GM06990 (cell line): ENCODE data around the gene CTSO.
A peak's percentile ranks its signal among the peaks of the same experiment; 100 is the strongest.

Experiments used
- DNase-seq: peaks from one replicate; pipeline ENCODE4 v3.0.0-alpha.2; 2011; ENCODE audit not compliant: insufficient read length; ENCODE audit errors: extremely low read depth
- H3K27me3 ChIP-seq: replicated peaks from 2 replicates; pipeline ENCODE4 v1.6.0; 2011; ENCODE audit warnings: low read length; ENCODE audit not compliant: control insufficient read depth, insufficient read depth
- H3K36me3 ChIP-seq: 2 replicates; pipeline ENCODE4 v1.5.1; 2011; ENCODE audit warnings: low read length; ENCODE audit not compliant: control insufficient read depth, insufficient read depth
- H3K4me3 ChIP-seq: replicated peaks from 2 replicates; pipeline ENCODE4 v1.5.1; 2011; ENCODE audit warnings: low read depth, mild to moderate bottlenecking, control low read depth, low read length
- TF ChIP-seq, protein P1 (sequence below): IDR thresholded peaks from 2 replicates; pipeline ENCODE4 v1.5.1; 2011; ENCODE audit warnings: low read length, control low read depth, mild to moderate bottlenecking, inconsistent platforms; ENCODE audit not compliant: insufficient read depth, poor library complexity, severe bottlenecking

Gene CTSO

DNA sequence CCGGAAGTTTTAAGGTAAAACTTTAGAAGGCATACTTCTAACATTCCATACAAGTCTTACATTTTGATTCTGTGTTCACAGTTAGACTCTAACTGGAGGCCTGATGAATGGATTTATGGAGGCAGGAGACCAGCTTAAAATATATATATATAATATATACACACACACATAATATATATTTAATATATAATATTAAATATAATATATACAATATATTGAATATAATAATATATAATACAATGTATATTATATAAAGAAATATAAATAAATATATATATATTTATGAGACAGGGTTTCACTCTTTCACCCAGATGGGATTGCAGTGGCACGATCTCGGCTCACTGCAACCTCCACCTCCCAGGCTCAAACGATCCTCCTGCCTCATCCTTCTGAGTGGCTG lies 7.9 kb upstream of the CTSO start:
- DNase-seq = no peak
- H3K4me3 ChIP-seq = no peak overlapping the region
- H3K36me3 ChIP-seq = no peaks in the 10 kb centered on the region
- H3K27me3 ChIP-seq = no peaks in the 10 kb centered on the region; the same call in 1 of the 2 replicates
- TF ChIP-seq, protein P1, sequence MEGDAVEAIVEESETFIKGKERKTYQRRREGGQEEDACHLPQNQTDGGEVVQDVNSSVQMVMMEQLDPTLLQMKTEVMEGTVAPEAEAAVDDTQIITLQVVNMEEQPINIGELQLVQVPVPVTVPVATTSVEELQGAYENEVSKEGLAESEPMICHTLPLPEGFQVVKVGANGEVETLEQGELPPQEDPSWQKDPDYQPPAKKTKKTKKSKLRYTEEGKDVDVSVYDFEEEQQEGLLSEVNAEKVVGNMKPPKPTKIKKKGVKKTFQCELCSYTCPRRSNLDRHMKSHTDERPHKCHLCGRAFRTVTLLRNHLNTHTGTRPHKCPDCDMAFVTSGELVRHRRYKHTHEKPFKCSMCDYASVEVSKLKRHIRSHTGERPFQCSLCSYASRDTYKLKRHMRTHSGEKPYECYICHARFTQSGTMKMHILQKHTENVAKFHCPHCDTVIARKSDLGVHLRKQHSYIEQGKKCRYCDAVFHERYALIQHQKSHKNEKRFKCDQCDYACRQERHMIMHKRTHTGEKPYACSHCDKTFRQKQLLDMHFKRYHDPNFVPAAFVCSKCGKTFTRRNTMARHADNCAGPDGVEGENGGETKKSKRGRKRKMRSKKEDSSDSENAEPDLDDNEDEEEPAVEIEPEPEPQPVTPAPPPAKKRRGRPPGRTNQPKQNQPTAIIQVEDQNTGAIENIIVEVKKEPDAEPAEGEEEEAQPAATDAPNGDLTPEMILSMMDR = no peak

DNA sequence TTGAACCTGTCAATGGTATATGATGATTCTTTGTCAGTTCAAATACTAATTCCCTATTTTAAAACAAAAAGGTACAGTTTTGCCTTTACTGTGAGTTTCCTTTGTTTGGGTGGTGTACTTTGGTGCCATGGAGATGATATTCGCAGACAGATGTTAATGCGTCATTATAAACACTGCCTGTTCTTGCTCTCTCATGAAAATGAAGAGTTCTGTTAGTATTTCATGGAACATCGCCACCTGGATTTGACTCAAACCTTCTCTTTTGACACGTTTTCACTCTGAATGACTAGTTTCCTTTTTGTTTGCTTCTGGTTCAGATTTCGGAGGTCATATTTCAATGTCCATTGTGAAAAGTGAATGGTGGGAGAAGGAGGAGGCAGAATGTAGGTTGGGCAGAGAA lies 6.9 kb upstream of the CTSO start:
- Histone ChIP-seq H3K4me3 (no peak overlapping the region), H3K36me3 (no peaks in the 10 kb centered on the region), H3K27me3 (no peaks in the 10 kb centered on the region; the same call in 1 of the 2 replicates)
- TF ChIP-seq, protein P1 = no peak
- DNase-seq = no peak

DNA sequence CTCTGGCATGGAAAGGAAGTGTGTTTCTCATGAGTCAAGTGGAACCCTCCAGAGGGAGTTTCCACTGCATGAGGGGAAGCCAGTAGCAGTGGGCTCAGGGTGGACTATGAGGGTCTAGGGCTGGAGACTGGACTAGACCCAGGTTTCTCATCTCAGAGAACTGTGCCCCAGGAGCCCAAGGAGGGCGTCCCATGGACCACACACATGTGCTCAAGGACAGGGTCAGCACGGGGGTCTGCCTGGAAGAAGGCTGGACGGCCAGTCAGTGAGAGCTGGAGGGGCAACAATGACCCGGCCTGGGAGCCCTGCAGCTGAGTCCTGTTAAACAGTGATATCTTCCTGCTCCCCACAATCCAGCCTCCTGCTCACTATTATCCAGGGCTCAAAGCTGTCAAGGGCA lies 5.8 kb upstream of the CTSO start:
- no peaks in the 10 kb centered on the region for H3K36me3 ChIP-seq
- TF ChIP-seq, protein P1 = no peak
- H3K27me3 ChIP-seq = no peaks in the 10 kb centered on the region; the same call in 1 of the 2 replicates
- no peak for DNase-seq
- H3K4me3 ChIP-seq = no peak overlapping the region

DNA sequence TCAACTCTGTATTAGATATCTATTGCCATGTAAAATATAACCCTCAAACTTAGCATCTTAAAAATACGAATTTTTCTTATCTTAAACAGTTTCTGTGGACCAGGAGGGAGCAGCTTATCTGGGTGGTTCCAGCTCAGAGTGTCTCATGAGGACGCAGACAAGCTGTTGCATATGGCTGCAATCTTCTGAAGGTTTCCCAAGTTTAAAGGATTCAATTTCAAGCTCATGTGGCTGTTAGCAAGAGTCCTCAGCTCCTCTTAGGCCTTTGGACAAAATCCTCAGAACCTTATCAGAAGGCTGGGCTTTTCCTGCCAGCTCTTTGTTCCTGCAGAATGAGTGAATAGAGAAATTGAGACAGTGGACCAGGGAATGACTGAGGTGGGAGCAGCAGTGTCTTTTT lies 2.8 kb upstream of the CTSO start:
- Histone ChIP-seq H3K36me3 (no peaks in the 10 kb centered on the region), H3K4me3 (no peak overlapping the region), H3K27me3 (no peaks in the 10 kb centered on the region)
- no peak for DNase-seq
- TF ChIP-seq, protein P1 = no peak

DNA sequence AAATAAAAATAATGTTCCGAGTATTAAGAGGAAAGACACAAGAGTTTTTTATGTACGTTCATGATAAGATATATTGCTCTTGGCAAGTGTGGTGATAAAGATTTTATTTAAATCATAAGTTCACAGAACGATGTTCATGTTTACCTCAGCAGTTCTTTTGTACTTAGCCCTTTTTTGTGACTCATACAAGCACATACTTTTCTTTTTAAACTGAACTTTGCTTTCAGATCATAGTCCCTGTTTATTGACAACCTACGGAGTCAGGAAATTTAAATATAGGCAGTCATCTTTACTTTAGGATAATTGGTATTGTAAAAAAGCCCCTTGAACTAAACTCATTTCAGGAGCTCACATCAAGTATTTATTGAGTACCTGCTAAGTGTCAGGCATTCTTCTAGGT lies 1.3 kb upstream of the CTSO start:
- TF ChIP-seq, protein P1 = no peak
- H3K27me3 ChIP-seq = no peaks in the 10 kb centered on the region
- no peak for DNase-seq
- H3K4me3 ChIP-seq = no peak overlapping the region
- H3K36me3 ChIP-seq = no peaks in the 10 kb centered on the region

DNA sequence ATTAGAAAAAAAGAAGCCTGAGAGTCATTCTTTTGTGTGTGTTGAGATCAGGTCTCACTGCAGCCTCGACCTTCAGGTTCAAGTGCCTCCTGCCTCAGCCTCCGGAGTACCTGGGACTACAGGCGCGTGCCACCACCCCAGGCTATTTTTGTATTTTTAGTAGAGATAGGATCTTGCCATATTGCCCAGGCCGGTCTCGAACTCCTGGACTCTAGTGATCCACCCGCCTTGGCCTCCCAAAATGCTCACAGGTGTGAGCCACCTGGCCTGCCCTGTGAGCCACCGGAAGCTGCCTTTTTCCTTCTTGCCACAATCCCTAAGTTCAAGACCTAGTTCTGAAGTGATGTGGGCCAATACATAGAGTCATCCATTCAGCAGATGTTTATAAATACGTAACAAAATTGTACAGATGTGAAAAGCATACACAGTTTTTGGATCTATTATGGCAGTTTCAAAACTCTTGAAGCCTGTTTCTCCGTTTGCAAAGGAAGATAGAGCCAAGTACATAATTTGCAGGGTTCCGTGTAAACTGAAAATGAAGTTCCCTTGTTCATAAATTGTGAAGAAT lies 536 bp upstream of the CTSO start:
- DNase-seq = no peak
- TF ChIP-seq, protein P1 = no peak
- no peaks in the 10 kb centered on the region for H3K27me3 ChIP-seq
- H3K4me3 ChIP-seq = peak overlapping the region; percentile 76
- no peaks in the 10 kb centered on the region for H3K36me3 ChIP-seq
